Stimulated activated CD8-positive, alpha-beta memory T cell treated with anti-CD3 and anti-CD28 coated beads, Interleukin-2, amount 100 ng/mL, for 48 hours (primary cell): ENCODE data around the gene RGMA.

Experiments
- DNase-seq, 2 donors: peaks; one replicate each; pipeline ENCODE4 v3.0.0-alpha.2; 2020; ENCODE audit warnings: low read depth in 2 of 2

RGMA gene

DNA sequence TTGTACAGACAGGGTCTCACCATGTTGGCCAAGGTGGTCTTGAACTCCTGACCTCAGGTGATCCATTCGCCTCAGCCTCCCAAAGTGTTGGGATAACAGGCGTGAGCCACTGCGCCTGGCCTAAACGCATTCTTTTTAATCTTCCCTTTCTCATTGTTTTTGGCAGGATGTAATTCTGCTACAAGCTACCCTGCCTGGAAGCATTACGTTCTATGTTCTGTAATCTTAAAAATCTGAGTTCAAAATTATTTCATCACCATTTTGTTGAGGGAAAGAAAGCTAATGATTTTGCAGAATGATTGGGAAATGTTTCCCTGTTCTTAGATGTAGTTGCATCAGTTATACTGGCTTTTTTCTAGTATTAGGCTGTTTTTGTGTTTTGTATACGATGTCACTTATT, 71.5 kb downstream of the RGMA start:
- DNase-seq = no peak

DNA sequence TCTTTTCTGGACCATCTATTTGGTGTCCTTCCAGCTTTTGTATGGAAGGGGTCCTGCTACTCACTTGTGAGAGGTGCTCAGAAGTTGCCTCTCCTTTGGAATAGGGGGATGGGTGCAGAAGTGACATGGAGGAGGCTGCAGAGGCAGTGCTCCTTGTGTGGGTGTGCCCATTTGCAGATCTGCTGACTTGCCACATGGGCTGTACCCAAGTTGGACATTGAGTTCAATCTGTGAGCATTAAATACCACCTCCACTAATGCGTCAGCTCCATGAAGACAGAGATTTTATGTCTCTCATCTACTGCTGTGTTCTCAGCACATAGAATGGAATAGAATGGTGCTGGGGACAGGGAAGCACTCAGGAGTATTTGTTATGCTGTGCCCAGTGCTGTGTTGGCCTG, 76.2 kb downstream of the RGMA start:
- no peak for DNase-seq

DNA sequence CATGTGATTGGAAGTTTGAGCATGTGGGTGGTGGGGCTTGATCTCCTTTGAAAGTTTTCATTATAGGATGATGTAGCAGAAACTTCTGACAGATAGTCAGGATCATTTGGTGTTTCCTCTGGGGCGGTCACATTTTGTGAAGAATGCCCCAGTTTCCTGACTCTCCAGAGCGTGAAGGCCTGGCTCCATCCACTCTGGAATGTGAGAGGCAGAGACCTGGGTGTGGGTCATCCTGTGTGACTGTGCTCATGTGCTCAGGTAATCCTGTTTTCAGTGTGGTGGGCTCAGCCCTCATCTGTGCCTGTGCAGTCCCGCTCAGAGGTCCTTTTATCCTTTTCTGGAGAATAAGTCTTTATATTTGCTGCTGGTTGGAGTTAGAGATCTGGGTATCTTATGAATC, 81.0 kb downstream of the RGMA start:
- no peak for DNase-seq

DNA sequence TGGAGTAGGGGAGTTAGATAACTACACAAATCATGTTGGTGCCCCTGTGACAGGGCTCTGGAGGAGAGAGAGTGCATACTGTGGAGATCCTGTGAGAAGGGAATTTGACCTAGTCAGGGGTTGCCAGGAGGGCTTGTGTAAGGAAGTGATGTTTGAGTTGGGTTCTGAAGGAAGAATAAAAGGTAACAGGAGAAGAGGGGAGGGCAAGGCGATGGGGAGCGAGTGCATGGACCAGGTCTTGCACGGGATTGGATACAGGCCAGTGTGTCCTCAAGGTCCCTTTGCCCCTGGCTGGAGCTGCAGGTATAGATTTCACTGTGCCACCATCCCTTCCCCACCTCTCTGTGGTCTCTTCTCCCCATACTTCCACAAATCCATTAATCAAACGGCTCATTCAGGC, 83.9 kb downstream of the RGMA start:
- no peak for DNase-seq

DNA sequence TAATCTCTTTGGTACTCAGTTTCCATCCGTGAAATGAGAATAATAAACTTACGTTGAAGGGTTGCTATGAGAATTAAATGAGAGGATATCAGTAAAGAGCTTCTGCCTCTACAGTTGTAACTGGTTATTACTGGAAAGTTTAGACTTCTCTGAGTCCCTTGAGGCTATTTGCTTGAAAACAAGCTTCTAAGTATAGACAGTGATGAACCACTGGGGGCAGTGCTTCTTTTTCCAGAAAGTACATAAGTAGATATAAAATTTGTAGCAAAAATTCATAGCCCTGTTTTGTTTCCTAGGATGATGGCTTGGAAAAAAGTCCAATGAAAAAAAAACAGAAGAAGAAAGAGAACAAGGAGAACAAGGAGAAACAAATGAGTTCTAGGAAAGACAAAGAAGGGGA, 87.1 kb downstream of the RGMA start:
- DNase-seq = no peak

DNA sequence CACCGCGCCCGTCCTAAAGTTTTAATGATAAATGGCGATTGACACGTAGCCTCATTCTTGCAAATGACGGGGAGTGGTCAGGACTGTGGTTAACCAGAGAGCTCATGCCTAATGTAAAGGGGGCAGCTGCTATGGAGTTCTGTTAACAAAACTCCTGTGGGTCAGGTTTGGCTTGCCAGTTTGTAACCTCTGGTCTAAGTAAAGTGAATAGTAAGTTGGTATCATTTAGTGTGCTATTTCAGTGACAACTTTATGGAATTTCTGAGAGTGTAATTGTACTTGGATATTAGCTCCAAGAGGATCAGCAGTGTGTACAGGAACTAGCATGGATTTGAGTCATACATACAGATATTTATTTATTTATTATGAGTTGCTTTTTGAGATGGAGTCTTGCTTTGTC, 87.9 kb downstream of the RGMA start:
- DNase-seq = no peak

DNA sequence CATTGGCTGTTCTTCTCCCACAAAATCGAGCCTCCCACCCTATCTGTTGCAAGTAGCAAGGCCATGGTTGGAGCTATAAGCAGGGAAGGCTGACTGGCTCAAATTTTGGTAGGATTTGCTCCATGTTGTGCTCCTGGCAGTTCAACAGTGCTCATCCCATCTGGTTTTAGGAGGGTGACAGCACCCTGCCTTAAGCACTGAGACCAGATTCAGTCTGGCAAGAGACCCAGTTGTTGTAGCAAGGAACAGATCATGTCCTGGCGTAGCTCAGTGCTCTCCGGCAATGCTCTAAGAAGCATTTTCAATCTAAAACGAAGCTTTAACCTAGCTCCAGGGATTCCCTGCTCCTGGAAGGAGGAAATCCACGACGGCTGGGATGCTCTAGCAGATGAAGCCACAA, 91.2 kb downstream of the RGMA start:
- DNase-seq = no peak

DNA sequence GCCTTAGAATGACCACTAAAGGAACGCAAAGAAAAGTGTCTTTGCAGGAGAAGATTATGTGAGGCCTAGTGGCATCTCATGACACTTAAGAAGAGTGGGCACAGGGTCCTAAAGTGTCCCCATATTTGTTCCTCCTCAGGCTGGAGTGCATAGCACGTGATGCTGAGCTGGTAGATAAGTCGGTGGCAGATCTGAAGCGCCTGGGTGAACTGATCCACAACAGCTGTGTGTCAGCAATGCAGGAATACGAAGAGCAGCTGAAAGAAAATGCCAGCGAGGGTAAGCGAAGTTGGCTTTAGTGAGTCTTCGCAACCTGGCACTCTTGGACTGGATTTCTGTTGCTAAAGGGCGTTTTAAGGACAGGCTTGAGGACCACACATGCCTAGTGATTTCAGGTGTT, 96.3 kb downstream of the RGMA start:
- DNase-seq = no peak

DNA sequence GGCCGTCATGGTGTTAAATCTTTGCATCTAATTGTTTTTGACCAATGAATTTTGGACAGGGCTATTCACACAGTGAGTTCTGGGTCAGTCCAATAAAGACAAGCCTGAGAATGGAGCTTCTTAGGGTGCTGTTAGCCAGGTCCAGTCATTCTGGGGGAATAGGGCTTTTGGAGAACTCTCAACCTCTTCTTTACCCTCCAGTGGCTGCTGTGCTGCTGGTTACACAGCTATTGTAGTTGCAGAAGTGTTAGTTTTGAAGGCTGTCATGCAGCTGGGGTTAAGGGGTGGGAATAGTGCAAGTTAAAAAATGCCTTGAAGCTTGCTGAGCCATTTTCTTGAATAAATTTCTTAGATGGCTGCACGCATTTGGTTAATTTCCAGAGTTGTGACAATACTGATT, 99.0 kb downstream of the RGMA start:
- no peak for DNase-seq

DNA sequence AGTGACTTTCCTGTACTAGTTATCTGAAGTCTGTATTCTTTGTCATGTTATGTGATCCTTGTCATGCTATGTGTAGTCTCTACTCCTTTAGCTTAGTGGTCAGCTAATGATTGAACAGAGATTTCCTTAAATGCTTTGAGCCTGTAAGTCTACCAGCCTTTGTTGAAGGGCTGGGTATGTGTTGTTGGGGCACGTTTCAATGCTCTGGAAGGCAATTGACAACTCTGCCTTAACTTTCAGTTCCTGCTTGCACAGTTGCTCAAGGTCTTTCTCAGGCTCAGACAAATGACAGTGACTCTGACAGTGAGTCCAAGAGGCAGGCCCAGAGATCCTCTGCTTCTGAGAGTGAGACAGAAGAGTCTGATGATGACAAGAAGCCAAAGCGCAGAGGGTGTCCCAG, 99.5 kb downstream of the RGMA start:
- DNase-seq = no peak
